Measurements from ENCODE around the gene AIDA.

AIDA gene

DNA sequence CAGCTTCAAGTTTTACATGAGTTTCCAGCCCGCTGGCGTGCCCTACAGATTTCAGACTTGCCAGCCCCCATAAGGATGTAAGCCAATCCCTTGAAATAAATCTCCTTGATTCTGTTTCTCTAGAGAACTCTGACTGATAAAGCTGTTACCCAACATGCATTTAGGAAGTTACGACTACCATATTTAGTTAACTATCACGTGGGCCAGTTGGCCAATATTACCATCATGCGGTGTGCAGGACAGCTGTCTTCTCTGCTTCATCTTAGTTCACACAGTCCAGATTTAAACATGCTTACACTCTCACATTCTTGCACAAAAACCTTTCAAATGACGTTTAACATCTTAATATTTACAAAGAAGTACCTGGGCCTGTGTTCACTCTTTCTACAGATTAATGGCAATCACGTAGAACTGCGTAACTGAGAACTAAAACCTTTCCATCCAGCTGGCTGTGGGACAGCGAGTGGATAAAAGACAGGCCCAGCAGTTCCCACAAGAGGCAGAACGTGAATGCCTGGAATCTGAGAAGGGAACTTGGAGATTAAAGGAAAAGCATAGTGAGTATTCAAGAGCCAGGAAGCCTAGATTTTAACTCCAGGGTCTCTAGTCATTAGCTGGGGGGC lies 45.5 kb upstream of the AIDA start:
- TF ChIP-seq, protein P1, sequence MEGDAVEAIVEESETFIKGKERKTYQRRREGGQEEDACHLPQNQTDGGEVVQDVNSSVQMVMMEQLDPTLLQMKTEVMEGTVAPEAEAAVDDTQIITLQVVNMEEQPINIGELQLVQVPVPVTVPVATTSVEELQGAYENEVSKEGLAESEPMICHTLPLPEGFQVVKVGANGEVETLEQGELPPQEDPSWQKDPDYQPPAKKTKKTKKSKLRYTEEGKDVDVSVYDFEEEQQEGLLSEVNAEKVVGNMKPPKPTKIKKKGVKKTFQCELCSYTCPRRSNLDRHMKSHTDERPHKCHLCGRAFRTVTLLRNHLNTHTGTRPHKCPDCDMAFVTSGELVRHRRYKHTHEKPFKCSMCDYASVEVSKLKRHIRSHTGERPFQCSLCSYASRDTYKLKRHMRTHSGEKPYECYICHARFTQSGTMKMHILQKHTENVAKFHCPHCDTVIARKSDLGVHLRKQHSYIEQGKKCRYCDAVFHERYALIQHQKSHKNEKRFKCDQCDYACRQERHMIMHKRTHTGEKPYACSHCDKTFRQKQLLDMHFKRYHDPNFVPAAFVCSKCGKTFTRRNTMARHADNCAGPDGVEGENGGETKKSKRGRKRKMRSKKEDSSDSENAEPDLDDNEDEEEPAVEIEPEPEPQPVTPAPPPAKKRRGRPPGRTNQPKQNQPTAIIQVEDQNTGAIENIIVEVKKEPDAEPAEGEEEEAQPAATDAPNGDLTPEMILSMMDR (IDR thresholded peaks at IDR 0.05; ENCODE audit: borderline replicate concordance, extremely low read depth, low read length, poor library complexity, severe bottlenecking), result no peak
- no peak for TF ChIP-seq EZH2 (IDR thresholded peaks at IDR 0.05; ENCODE audit: borderline replicate concordance, low read depth, low read length, severe bottlenecking)
- Histone ChIP-seq H3K4me2 (ENCODE audit: insufficient read depth, low read length) (no peak overlapping the region), H3K4me3 (ENCODE audit: low read depth in 1 of 2, low read length in 2 of 2) (no peak overlapping the region), H3K9me3 (ENCODE audit: insufficient read depth, low read length, severe bottlenecking) (no peaks in the 10 kb centered on the region), H3K36me3 (ENCODE audit: insufficient read depth, low read length) (no peaks in the 10 kb centered on the region), H3K79me2 (ENCODE audit: insufficient read depth, low read length) (no peaks in the 10 kb centered on the region), H2AFZ (ENCODE audit: low read depth, low read length) (no peak overlapping the region), H3K9ac (ENCODE audit: low read depth, low read length) (no peak overlapping the region), H3K27ac (ENCODE audit: low read length) (no peak overlapping the region), H3K27me3 (ENCODE audit: insufficient read depth, low read length, poor library complexity) (no peaks in the 10 kb centered on the region), H3K4me1 (ENCODE audit: insufficient read depth, low read length) (no peaks in the 10 kb centered on the region), H4K20me1 (ENCODE audit: insufficient read depth, low read length) (no peaks in the 10 kb centered on the region)
- no peak for DNase-seq
- no peak for ATAC-seq (ENCODE audit: insufficient read depth, low read depth)

DNA sequence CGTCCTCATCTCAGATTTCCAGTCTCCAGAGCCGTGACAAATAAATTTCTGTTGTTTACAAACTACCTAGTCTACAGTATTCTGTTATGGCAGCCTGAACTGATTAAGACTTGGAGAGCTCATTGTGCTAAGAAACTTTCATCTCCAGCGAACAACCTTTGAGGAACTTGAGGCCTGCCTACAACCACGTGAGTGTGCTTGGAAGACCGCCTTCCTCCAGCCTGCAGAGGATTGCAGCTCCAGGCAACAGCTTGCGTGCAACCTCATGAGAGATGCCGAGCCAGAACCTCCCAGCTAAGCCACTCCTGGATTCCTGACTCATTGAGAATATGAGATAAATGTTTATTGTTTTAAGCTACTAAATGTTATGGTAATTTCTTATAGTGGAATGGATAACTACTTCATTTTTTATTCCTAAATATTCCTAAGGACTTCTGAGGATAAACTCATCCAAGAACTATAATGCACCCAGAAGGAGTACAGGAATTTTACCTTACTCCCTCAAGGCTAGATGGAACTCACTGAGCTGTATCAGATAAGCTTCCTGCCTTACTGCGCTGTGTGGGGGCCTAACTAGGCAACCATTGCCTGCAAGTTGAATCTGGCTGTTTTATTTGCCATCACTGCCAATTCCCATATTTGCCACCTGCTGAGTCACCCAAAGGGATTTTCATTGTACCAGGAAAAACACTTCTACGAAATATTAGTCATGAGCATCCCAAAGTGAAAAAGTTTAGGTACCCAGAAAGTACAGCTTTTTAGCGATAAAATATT lies 42.3 kb upstream of the AIDA start:
- Histone ChIP-seq H2AFZ (ENCODE audit: low read depth, low read length) (no peak overlapping the region), H3K79me2 (ENCODE audit: insufficient read depth, low read length) (no peaks in the 10 kb centered on the region), H3K9me3 (ENCODE audit: insufficient read depth, low read length, severe bottlenecking) (no peaks in the 10 kb centered on the region), H3K4me3 (ENCODE audit: low read depth in 1 of 2, low read length in 2 of 2) (no peak overlapping the region), H3K36me3 (ENCODE audit: insufficient read depth, low read length) (no peaks in the 10 kb centered on the region), H3K27me3 (ENCODE audit: insufficient read depth, low read length, poor library complexity) (no peaks in the 10 kb centered on the region), H4K20me1 (ENCODE audit: insufficient read depth, low read length) (no peaks in the 10 kb centered on the region), H3K9ac (ENCODE audit: low read depth, low read length) (no peak overlapping the region), H3K27ac (ENCODE audit: low read length) (no peak overlapping the region), H3K4me1 (ENCODE audit: insufficient read depth, low read length) (no peaks in the 10 kb centered on the region), H3K4me2 (ENCODE audit: insufficient read depth, low read length) (no peak overlapping the region)
- ATAC-seq (ENCODE audit: insufficient read depth, low read depth) (no peak), DNase-seq (no peak)
- TF ChIP-seq, protein P1 (IDR thresholded peaks at IDR 0.05; ENCODE audit: borderline replicate concordance, extremely low read depth, low read length, poor library complexity, severe bottlenecking), result no peak
- TF ChIP-seq EZH2 (IDR thresholded peaks at IDR 0.05; ENCODE audit: borderline replicate concordance, low read depth, low read length, severe bottlenecking), result no peak

DNA sequence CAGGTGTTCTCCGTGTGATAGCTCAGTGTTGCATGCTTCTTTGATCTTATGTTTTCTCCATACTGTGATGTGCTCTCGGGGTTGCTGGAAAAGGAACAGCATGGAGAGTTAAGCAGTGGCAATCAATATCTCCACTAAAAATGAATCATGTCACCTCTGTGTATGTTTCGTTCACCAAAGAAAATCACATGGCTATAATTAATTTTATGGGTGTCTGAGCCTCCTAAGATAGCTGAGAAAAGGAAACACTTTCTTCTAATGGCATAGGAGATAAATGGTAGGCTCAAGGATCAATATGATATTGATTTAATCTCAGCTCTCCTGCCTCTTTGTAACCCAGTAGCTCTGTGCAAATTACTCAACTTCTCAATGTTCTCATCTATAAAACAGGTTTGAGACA lies 39.0 kb upstream of the AIDA start:
- Histone ChIP-seq H3K9me3 (ENCODE audit: insufficient read depth, low read length, severe bottlenecking) (no peaks in the 10 kb centered on the region), H3K27ac (ENCODE audit: low read length) (no peak overlapping the region), H3K9ac (ENCODE audit: low read depth, low read length) (no peak overlapping the region), H3K4me1 (ENCODE audit: insufficient read depth, low read length) (no peaks in the 10 kb centered on the region), H3K36me3 (ENCODE audit: insufficient read depth, low read length) (no peaks in the 10 kb centered on the region), H3K4me3 (ENCODE audit: low read depth in 1 of 2, low read length in 2 of 2) (no peak overlapping the region), H3K27me3 (ENCODE audit: insufficient read depth, low read length, poor library complexity) (no peaks in the 10 kb centered on the region), H3K79me2 (ENCODE audit: insufficient read depth, low read length) (no peaks in the 10 kb centered on the region), H4K20me1 (ENCODE audit: insufficient read depth, low read length) (no peaks in the 10 kb centered on the region), H3K4me2 (ENCODE audit: insufficient read depth, low read length) (no peak overlapping the region), H2AFZ (ENCODE audit: low read depth, low read length) (no peak overlapping the region)
- DNase-seq (no peak), ATAC-seq (ENCODE audit: insufficient read depth, low read depth) (no peak)
- no peak for TF ChIP-seq EZH2 (IDR thresholded peaks at IDR 0.05; ENCODE audit: borderline replicate concordance, low read depth, low read length, severe bottlenecking)
- TF ChIP-seq, protein P1 (IDR thresholded peaks at IDR 0.05; ENCODE audit: borderline replicate concordance, extremely low read depth, low read length, poor library complexity, severe bottlenecking), result no peak

Measured in DND-41 (cell line).